ENCODE results near the gene CCDC192. TPM values are rescaled to one million over a fixed set of nuclear protein-coding genes. Genes with fewer than 3 reads are reported as not detected.

The CCDC192 gene
- total and polyA plus RNA-seq, 2 of the 4 experiments (the other 2 are of a cell fraction) = not detected

- WGBS, 2 experiments (ENCODE audit: extremely low coverage in 2 of 2, insufficient read length in 1 of 2) = 83% methylated on average over 1 of the region's 4 CpGs; no CpG with 5 or more reads in 1 of the 2 experiments
- H3K79me1 ChIP-seq (ENCODE audit: low read depth in 1 of 2, low read length in 2 of 2) = no peaks in the 10 kb centered on the region
- H4K20me1 ChIP-seq (ENCODE audit: insufficient read depth, low read length) = no peaks in the 10 kb centered on the region
- intact Hi-C loops (cut with micrococcal nuclease) = no loop called here
- ChIA-PET CTCF (interaction anchor here (0.6 kb wide), 1 partner anchor 927 kb away, joined by 4 read pairs; no protein-coding TSS in a partner anchor), POLR2A (ENCODE audit: unreplicated experiment) (no interaction called here)
- no peak overlapping the region for H4K5ac ChIP-seq (ENCODE audit: low read depth, low read length)
- no peak overlapping the region for H3K4ac ChIP-seq (ENCODE audit: low read depth, low read length)
- no peak overlapping the region for H2AK5ac ChIP-seq (ENCODE audit: low read depth, low read length)
- H3K27ac ChIP-seq (ENCODE audit: insufficient read depth, low read length) = no peak overlapping the region
- H3K27me3 ChIP-seq (ENCODE audit: control insufficient read depth, insufficient read depth, low read length) = no peaks in the 10 kb centered on the region
- no peak overlapping the region for H2AFZ ChIP-seq (replicated peaks; ENCODE audit: low read length, poor library complexity)
- no peak overlapping the region for H2BK5ac ChIP-seq (ENCODE audit: low read depth, low read length, poor library complexity, severe bottlenecking)
- H2BK15ac ChIP-seq (ENCODE audit: low read depth, low read length) = no peak overlapping the region
- BruUV-seq (replicated peaks) = no TSS peak
- peaks cover 3% of the 10 kb centered on the region; the same call in 1 of the 2 replicates for H3K9me1 ChIP-seq (ENCODE audit: insufficient read depth, low read length)
- DNase-seq (no peak), ATAC-seq (ENCODE audit: low read depth) (no peak)
- H3K23ac ChIP-seq (ENCODE audit: low read depth, low read length) = no peak overlapping the region
- H3K9me3 ChIP-seq (ENCODE audit: control insufficient read depth, insufficient read depth, low read length) = no peaks in the 10 kb centered on the region
- H3K56ac ChIP-seq (ENCODE audit: extremely low read depth, insufficient read depth, low read length) = no peak overlapping the region
- in situ Hi-C loops (cut with MboI; ENCODE audit: low sequenced_read_pairs) = no loop called here
- H3K4me1 ChIP-seq (ENCODE audit: control insufficient read depth, insufficient read depth, low read length) = no peaks in the 10 kb centered on the region
- dilution Hi-C loops (cut with HindIII; ENCODE audit: low sequenced_read_pairs, unreplicated experiment) = no loop called here
- no peaks in the 10 kb centered on the region for H3K36me3 ChIP-seq (ENCODE audit: control insufficient read depth, insufficient read depth, low read length)
- no peak overlapping the region for H3K9ac ChIP-seq (ENCODE audit: low read depth, low read length)
- H3K18ac ChIP-seq (ENCODE audit: low read depth, low read length) = no peak overlapping the region
- TF ChIP-seq BHLHE40 (IDR thresholded peaks at IDR 0.05; ENCODE audit: low read depth, low read length) (no peak), NFE2L2 (IDR thresholded peaks at IDR 0.05; ENCODE audit: low read depth, low read length) (no peak), CHD1 (IDR thresholded peaks at IDR 0.05; ENCODE audit: low read depth, low read length) (no peak), MAZ (IDR thresholded peaks at IDR 0.05; ENCODE audit: borderline replicate concordance, low read depth, low read length) (no peak), ELK1 (IDR thresholded peaks at IDR 0.05; ENCODE audit: borderline replicate concordance, low read depth, low read length) (no peak), SMC3 (IDR thresholded peaks at IDR 0.05; ENCODE audit: low read depth, low read length) (no peak), POLR2A (IDR thresholded peaks at IDR 0.05; ENCODE audit: low read depth, low read length) (no peak), RCOR1 (IDR thresholded peaks at IDR 0.05; ENCODE audit: insufficient replicate concordance, low read length) (no peak), CTCF (conservative IDR thresholded peaks at IDR 0.05; ENCODE audit: low read depth, low read length) (no peak), MXI1 (IDR thresholded peaks at IDR 0.05; ENCODE audit: borderline replicate concordance, low read depth, low read length) (no peak), RAD21 (IDR thresholded peaks at IDR 0.05; ENCODE audit: low read length) (no peak), FOS (IDR thresholded peaks at IDR 0.05; ENCODE audit: low read depth, low read length) (no peak), MAFK (IDR thresholded peaks at IDR 0.05; ENCODE audit: low read depth, low read length) (no peak), USF2 (IDR thresholded peaks at IDR 0.05; ENCODE audit: low read depth, low read length) (no peak), RFX5 (IDR thresholded peaks at IDR 0.05; ENCODE audit: low read depth, low read length) (no peak), CEBPB (IDR thresholded peaks at IDR 0.05; ENCODE audit: low read depth, low read length) (no peak)
- no peak overlapping the region for H3K4me2 ChIP-seq (ENCODE audit: low read depth, low read length)
- no peak overlapping the region for H2AK9ac ChIP-seq (replicated peaks; ENCODE audit: low read depth, low read length, poor library complexity)
- no peak overlapping the region for H4K8ac ChIP-seq (ENCODE audit: low read depth in 2 of 2, low read length in 2 of 2)
- H4K91ac ChIP-seq (ENCODE audit: insufficient read depth, low read depth, low read length) = no peak overlapping the region
- H3K14ac ChIP-seq (replicated peaks; ENCODE audit: low read depth, low read length) = no peak overlapping the region
- H2BK120ac ChIP-seq (ENCODE audit: low read depth, low read length) = no peak overlapping the region
- no peak overlapping the region for H3K4me3 ChIP-seq (ENCODE audit: insufficient read depth, low read depth, low read length)
- H2BK20ac ChIP-seq (ENCODE audit: low read depth, low read length) = no peak overlapping the region
Measured at GRCh38 chr5:127951791-127952190, 248.6 kb downstream of the CCDC192 start.

Measured in IMR-90 (cell line).